Astrocyte (in vitro differentiated cells and primary cell): Measurements from ENCODE around the gene HAGHL. TPM values are rescaled to one million over a fixed set of nuclear protein-coding genes. Genes with fewer than 3 reads are reported as not detected.

ENCODE experiments used
- DNase-seq: peaks from one replicate; pipeline ENCODE4 v3.0.0-alpha.2; 2010; ENCODE audit warnings: low read depth
- FAIRE-seq: peaks from 2 replicates; lab custom pipeline; 2011; peaks lifted over from hg19 to GRCh38; lab: Jason Lieb, UNC
- H2AFZ ChIP-seq: 2 replicates; pipeline ENCODE4 v1.6.0; 2012; ENCODE audit warnings: low read depth, low read length, inconsistent platforms
- H3K27ac ChIP-seq: 2 replicates; pipeline ENCODE4 v1.5.1; 2011; ENCODE audit warnings: low read depth, low read length, inconsistent platforms
- H3K27me3 ChIP-seq: 2 replicates; pipeline ENCODE4 v1.6.0; 2011; ENCODE audit warnings: low read length, inconsistent platforms; ENCODE audit not compliant: insufficient read depth
- H3K36me3 ChIP-seq: 2 replicates; pipeline ENCODE4 v1.5.1; 2011; ENCODE audit warnings: low read length, inconsistent platforms; ENCODE audit not compliant: insufficient read depth
- H3K4me1 ChIP-seq: 2 replicates; pipeline ENCODE4 v1.5.1; 2011; ENCODE audit warnings: low read length, inconsistent platforms; ENCODE audit not compliant: insufficient read depth
- H3K4me2 ChIP-seq: 2 replicates; pipeline ENCODE4 v1.6.0; 2012; ENCODE audit warnings: low read length, inconsistent platforms
- H3K4me3 ChIP-seq: 2 replicates; pipeline ENCODE4 v1.5.1; 2011; ENCODE audit warnings: low read depth, mild to moderate bottlenecking, low read length, inconsistent platforms; ENCODE audit not compliant: insufficient read depth
- H3K79me2 ChIP-seq: 2 replicates; pipeline ENCODE4 v1.6.0; 2012; ENCODE audit warnings: mild to moderate bottlenecking, low read length, inconsistent platforms; ENCODE audit not compliant: insufficient read depth
- H3K9ac ChIP-seq: 2 replicates; pipeline ENCODE4 v1.6.0; 2012; ENCODE audit warnings: mild to moderate bottlenecking, low read length, inconsistent platforms
- H3K9me3 ChIP-seq: 2 replicates; pipeline ENCODE4 v1.5.1; 2012; ENCODE audit warnings: low read depth, mild to moderate bottlenecking, low read length, inconsistent platforms; ENCODE audit not compliant: insufficient read depth
- H4K20me1 ChIP-seq: 2 replicates; pipeline ENCODE4 v1.6.0; 2012; ENCODE audit warnings: low read length, inconsistent platforms; ENCODE audit not compliant: insufficient read depth
- H3K27ac Mint-ChIP-seq: one replicate; pipeline ENCODE4 v1.8.0; 2021; ENCODE audit warnings: mild to moderate bottlenecking, mixed read lengths; ENCODE audit not compliant: unreplicated experiment
- H3K27me3 Mint-ChIP-seq: one replicate; pipeline ENCODE4 v1.8.0; 2021; ENCODE audit warnings: low read depth, mixed read lengths; ENCODE audit not compliant: unreplicated experiment
- H3K36me3 Mint-ChIP-seq: one replicate; pipeline ENCODE4 v1.8.0; 2021; ENCODE audit warnings: low read depth, mixed read lengths; ENCODE audit not compliant: unreplicated experiment
- H3K4me1 Mint-ChIP-seq: one replicate; pipeline ENCODE4 v1.8.0; 2021; ENCODE audit warnings: low read depth, mixed read lengths; ENCODE audit not compliant: unreplicated experiment
- H3K4me3 Mint-ChIP-seq: one replicate; pipeline ENCODE4 v1.8.0; 2021; ENCODE audit warnings: mild to moderate bottlenecking, moderate library complexity, mixed read lengths; ENCODE audit not compliant: unreplicated experiment
- H3K9me3 Mint-ChIP-seq: one replicate; pipeline ENCODE4 v1.8.0; 2021; ENCODE audit warnings: mild to moderate bottlenecking, mixed read lengths; ENCODE audit not compliant: unreplicated experiment
- CTCF ChIP-seq: IDR thresholded peaks from 2 replicates; pipeline ENCODE4 v1.5.1; 2011; ENCODE audit warnings: low read depth, mild to moderate bottlenecking, inconsistent platforms, low read length, moderate library complexity; ENCODE audit not compliant: insufficient read depth
- EZH2 ChIP-seq: IDR thresholded peaks from 2 replicates; pipeline ENCODE4 v1.6.1; 2012; ENCODE audit warnings: mild to moderate bottlenecking, low read length, inconsistent platforms; ENCODE audit not compliant: insufficient read depth
- total RNA-seq: library from RNA; stranded (reverse); gene quantifications from 2 replicates; pipeline ENCODE4 v1.2.1, GENCODE V29; 2021

Gene HAGHL
- total RNA-seq, 1 donor from 2014 or later = 15.5 TPM

GRCh38 chr16:708959-709358 lies 17.9 kb upstream of the HAGHL start:
- Mint-ChIP-seq H3K36me3 (no peaks in the 10 kb centered on the region), H3K4me1 (peaks cover 8% of the 10 kb centered on the region), H3K4me3 (no peak overlapping the region), H3K27me3 (peaks cover 24% of the 10 kb centered on the region), H3K27ac (no peak overlapping the region), H3K9me3 (peaks cover 3% of the 10 kb centered on the region)
- Histone ChIP-seq H4K20me1 (peaks cover 15% of the 10 kb centered on the region), H2AFZ (no peak overlapping the region), H3K36me3 (no peaks in the 10 kb centered on the region), H3K4me2 (no peak overlapping the region), H3K27ac (no peak overlapping the region), H3K79me2 (no peaks in the 10 kb centered on the region), H3K4me3 (no peak overlapping the region), H3K9ac (no peak overlapping the region), H3K4me1 (peaks cover 18% of the 10 kb centered on the region), H3K9me3 (no peaks in the 10 kb centered on the region), H3K27me3 (peaks cover 15% of the 10 kb centered on the region)
- DNase-seq (no peak), FAIRE-seq (no peak)
- TF ChIP-seq EZH2 (no peak), CTCF (no peak)

GRCh38 chr16:709566-710499 lies 17.1 kb upstream of the HAGHL start:
- Mint-ChIP-seq H3K4me3 (no peak overlapping the region), H3K27me3 (peaks cover 23% of the 10 kb centered on the region), H3K27ac (peak overlapping the region; percentile 53), H3K36me3 (no peaks in the 10 kb centered on the region), H3K9me3 (peaks cover 3% of the 10 kb centered on the region), H3K4me1 (peaks cover 8% of the 10 kb centered on the region)
- Histone ChIP-seq H3K27ac (no peak overlapping the region), H3K4me2 (peak overlapping the region; percentile 81), H2AFZ (no peak overlapping the region), H3K27me3 (peaks cover 15% of the 10 kb centered on the region), H3K79me2 (no peaks in the 10 kb centered on the region), H3K36me3 (no peaks in the 10 kb centered on the region), H3K4me3 (no peak overlapping the region), H4K20me1 (peaks cover 6% of the 10 kb centered on the region), H3K9ac (peak overlapping the region; percentile 47), H3K4me1 (peaks cover 24% of the 10 kb centered on the region), H3K9me3 (no peaks in the 10 kb centered on the region)
- DNase-seq (peak; percentile 84), FAIRE-seq (no peak)
- TF ChIP-seq CTCF (no peak), EZH2 (no peak)
